Stomach (tissue), 9 donors: ENCODE data around the gene ETFB. TPM values are rescaled to one million over a fixed set of nuclear protein-coding genes. Genes with fewer than 3 reads are reported as not detected.

ENCODE experiments used
- DNase-seq, 2 donors: peaks; one replicate each; pipeline versions ENCODE4 v3.0.0 to v3.0.0-alpha.2; 2013 to 2019
- H3K27ac ChIP-seq, 5 donors: fragments of 200-600 bp in 4 of 5; sonication (generic) in 4 of 5; one replicate each; pipeline ENCODE4 v1.5.1; 2013 to 2019; ENCODE audit warnings: mild to moderate bottlenecking in 1 of 5, moderate library complexity in 1 of 5
- H3K27me3 ChIP-seq, 3 donors: fragments of 200-600 bp; sonication (generic); one replicate each; pipeline ENCODE4 v1.5.1; 2017 to 2019; ENCODE audit warnings: mixed run types in 1 of 3
- H3K36me3 ChIP-seq, 4 donors: fragments of 200-600 bp; sonication (generic); 1 replicate in 3 of 4; 2 replicates in 1 of 4; pipeline ENCODE4 v1.5.1; 2016 to 2019
- H3K4me1 ChIP-seq, 4 donors: fragments of 200-600 bp; sonication (generic); one replicate each; pipeline ENCODE4 v1.5.1; 2016 to 2019
- H3K4me3 ChIP-seq, 4 donors: fragments of 200-600 bp; sonication (generic) in 3 of 4; one replicate each; pipeline ENCODE4 v1.5.1; 2016 to 2019; ENCODE audit warnings: mild to moderate bottlenecking in 1 of 4
- H3K9me3 ChIP-seq, 4 donors: fragments of 200-600 bp; sonication (generic); one replicate each; pipeline ENCODE4 v1.5.1; 2016 to 2019
- EP300 ChIP-seq: sonication (generic); formaldehyde crosslinking; IDR thresholded peaks from one replicate; pipeline ENCODE4 v1.6.1; 2017; ENCODE audit warnings: antibody characterized with exemption
- POLR2A ChIP-seq, 4 donors: fragments of 450-650 bp; IDR thresholded peaks; one replicate each; pipeline ENCODE4 v1.6.1; 2016; ENCODE audit warnings: antibody characterized with exemption in 4 of 4, control low read depth in 2 of 4, mild to moderate bottlenecking in 1 of 4, moderate library complexity in 1 of 4
- POLR2AphosphoS5 ChIP-seq, 3 donors: sonication (generic); formaldehyde crosslinking; IDR thresholded peaks; one replicate each; pipeline ENCODE4 v1.6.1; 2016; ENCODE audit warnings: antibody characterized with exemption in 3 of 3
- WGBS, 5 donors: extraction: QIAGEN DNeasy Blood & Tissue Kit in 3 of 5; methylation state at CpG; one replicate each; pipeline versions ENCODE4 v1.1.5 to v1.1.7; 2013 to 2018; 5-methylcytosine and 5-hydroxymethylcytosine counted together
- intact Hi-C: fragments of 100-400 bp; cut with DNase I; formaldehyde crosslinking; loops from one replicate; pipeline ENCODE4 v1.15.1; 2023; ENCODE audit warnings: low total_unique reads
- polyA plus RNA-seq, 3 donors: library from polyadenylated mRNA; stranded (reverse); fragments of 200-250 nt; gene quantifications; one replicate each; pipeline ENCODE4 v1.2.3, GENCODE V29; 2013
- total RNA-seq, 5 donors: library from RNA; depleted of rRNA; stranded (reverse); fragments of >200 nt; gene quantifications; one replicate each; pipeline versions ENCODE4 v1.1.0 to v1.2.3, GENCODE V29; 2014 to 2016
- TF ChIP-seq, protein P1 (sequence below), 7 experiments: fragments of 450-650 bp in 4 of 7; fragments of 200-600 bp in 3 of 7; sonication (generic) in 3 of 7; IDR thresholded peaks; one replicate each; pipeline ENCODE4 v1.5.1; 2016 to 2019; ENCODE audit warnings: antibody characterized with exemption in 7 of 7, control low read depth in 2 of 7, mild to moderate bottlenecking in 1 of 7
- donor health status: healthy with polysubstance abuse.
- donor health status: Bipolar disorder and iron deficiency.
- donor health status: healthy.

The ETFB gene
- total and polyA plus RNA-seq, 8 donors = 1.2 to 211 (median 105) TPM

DNA sequence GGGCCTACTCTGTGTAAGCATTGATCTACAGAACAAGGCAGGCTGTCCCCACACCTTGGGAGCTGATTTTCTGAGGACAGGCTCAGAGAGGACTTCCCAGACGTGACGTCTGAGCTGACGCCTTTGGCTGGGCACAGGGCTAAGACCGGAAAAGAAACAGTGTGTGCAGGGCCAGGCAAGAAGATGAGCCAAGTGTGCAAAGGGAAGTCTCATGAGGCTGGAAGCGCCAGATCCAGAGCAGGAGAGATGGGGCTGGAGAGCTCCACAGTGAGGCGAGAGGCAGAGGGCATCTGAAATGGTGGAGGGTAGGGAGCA, 42.1 kb downstream of the ETFB start:
- Histone ChIP-seq H3K27ac (no peak overlapping the region), H3K36me3 (no peaks in the 10 kb centered on the region), H3K4me3 (no peak overlapping the region), H3K4me1 (peaks cover 7 to 17% (median 15%) of the 10 kb centered on the region in 4 donors), H3K9me3 (no peaks in the 10 kb centered on the region), H3K27me3 (peaks cover 3 to 80% (median 42%) of the 10 kb centered on the region in 3 donors)
- no peak for DNase-seq
- 75 to 83% (median 76%) methylated on average over 6 of the region's 6 CpGs for WGBS, 5 donors
- TF ChIP-seq, protein P1, sequence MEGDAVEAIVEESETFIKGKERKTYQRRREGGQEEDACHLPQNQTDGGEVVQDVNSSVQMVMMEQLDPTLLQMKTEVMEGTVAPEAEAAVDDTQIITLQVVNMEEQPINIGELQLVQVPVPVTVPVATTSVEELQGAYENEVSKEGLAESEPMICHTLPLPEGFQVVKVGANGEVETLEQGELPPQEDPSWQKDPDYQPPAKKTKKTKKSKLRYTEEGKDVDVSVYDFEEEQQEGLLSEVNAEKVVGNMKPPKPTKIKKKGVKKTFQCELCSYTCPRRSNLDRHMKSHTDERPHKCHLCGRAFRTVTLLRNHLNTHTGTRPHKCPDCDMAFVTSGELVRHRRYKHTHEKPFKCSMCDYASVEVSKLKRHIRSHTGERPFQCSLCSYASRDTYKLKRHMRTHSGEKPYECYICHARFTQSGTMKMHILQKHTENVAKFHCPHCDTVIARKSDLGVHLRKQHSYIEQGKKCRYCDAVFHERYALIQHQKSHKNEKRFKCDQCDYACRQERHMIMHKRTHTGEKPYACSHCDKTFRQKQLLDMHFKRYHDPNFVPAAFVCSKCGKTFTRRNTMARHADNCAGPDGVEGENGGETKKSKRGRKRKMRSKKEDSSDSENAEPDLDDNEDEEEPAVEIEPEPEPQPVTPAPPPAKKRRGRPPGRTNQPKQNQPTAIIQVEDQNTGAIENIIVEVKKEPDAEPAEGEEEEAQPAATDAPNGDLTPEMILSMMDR (IDR thresholded peaks at IDR 0.05) = no peak
- TF ChIP-seq EP300 (no peak), POLR2A (IDR thresholded peaks at IDR 0.05) (no peak), POLR2AphosphoS5 (IDR thresholded peaks at IDR 0.05) (no peak)
- intact Hi-C loops = no loop called here

DNA sequence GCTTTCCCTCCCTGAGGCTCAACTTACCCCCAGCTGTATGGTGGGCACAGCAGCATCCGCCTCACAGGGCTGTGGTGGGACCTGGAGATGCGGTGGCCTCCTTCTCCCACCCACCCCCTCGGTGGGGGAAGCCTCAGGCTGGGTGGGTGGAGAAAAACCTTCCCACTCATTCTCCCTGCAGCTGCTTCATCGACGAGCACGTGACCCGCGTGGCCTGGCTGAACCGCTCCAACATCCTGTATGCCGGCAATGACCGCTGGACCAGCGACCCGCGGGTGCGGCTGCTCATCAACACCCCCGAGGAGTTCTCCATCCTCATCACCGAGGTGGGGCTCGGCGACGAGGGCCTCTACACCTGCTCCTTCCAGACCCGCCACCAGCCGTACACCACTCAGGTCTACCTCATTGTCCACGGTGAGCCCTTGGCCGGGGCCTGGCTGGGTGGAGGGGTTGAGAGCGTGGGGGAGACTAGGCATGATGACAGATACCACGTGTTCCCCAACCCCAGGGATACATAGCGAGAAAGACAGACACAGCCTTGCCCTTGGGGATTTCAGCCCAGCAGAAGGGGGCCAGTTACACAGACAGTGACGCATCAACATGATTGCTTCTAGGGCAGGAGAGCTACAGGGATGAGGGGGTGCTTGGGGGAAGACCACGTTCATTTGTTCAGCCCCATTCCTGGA, 42.6 kb downstream of the ETFB start:
- H3K4me3 ChIP-seq = no peak overlapping the region
- no peak for DNase-seq
- WGBS, 5 donors = 78 to 82% (median 79%) methylated on average over 28 to 29 of the region's 29 CpGs
- H3K4me1 ChIP-seq = peaks cover 7 to 17% (median 15%) of the 10 kb centered on the region in 4 donors
- peaks cover 2 to 79% (median 37%) of the 10 kb centered on the region in 3 donors for H3K27me3 ChIP-seq
- no peaks in the 10 kb centered on the region for H3K9me3 ChIP-seq
- intact Hi-C loops = no loop called here
- no peaks in the 10 kb centered on the region for H3K36me3 ChIP-seq
- no peak overlapping the region for H3K27ac ChIP-seq
- TF ChIP-seq POLR2AphosphoS5 (IDR thresholded peaks at IDR 0.05) (no peak), EP300 (no peak), POLR2A (IDR thresholded peaks at IDR 0.05) (no peak)
- TF ChIP-seq, protein P1 (IDR thresholded peaks at IDR 0.05) = no peak

DNA sequence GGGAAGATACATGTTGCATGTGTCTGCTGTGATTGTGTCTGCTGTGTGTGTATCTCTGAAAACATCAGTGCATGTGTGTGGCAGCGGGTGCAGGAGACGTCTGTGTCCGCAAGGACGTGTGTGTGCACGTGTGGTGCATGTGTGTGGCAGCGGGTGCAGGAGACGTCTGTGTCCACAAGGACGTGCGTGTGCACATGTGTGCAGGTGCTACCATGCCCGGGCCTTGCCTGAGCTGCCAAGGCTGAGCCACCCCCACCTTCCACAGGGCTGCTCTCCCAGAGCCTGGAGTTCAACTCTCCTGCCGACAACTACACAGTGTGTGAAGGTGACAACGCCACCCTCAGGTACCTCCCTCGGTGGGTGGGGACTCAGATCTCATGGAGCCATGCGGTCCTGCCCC, 44.4 kb downstream of the ETFB start:
- WGBS, 5 donors = 63 to 83% (median 70%) methylated on average over 9 to 14 of the region's 14 CpGs
- intact Hi-C loops = no loop called here
- no peaks in the 10 kb centered on the region for H3K9me3 ChIP-seq
- TF ChIP-seq POLR2A (IDR thresholded peaks at IDR 0.05) (no peak), POLR2AphosphoS5 (IDR thresholded peaks at IDR 0.05) (no peak), EP300 (no peak)
- TF ChIP-seq, protein P1 (IDR thresholded peaks at IDR 0.05) = no peak
- DNase-seq = no peak
- H3K27ac ChIP-seq = no peak overlapping the region
- peaks cover 0 to 4% (median 2%) of the 10 kb centered on the region in 4 donors for H3K4me1 ChIP-seq
- H3K27me3 ChIP-seq = peaks cover 0 to 79% (median 18%) of the 10 kb centered on the region in 3 donors
- no peak overlapping the region for H3K4me3 ChIP-seq
- no peaks in the 10 kb centered on the region for H3K36me3 ChIP-seq

DNA sequence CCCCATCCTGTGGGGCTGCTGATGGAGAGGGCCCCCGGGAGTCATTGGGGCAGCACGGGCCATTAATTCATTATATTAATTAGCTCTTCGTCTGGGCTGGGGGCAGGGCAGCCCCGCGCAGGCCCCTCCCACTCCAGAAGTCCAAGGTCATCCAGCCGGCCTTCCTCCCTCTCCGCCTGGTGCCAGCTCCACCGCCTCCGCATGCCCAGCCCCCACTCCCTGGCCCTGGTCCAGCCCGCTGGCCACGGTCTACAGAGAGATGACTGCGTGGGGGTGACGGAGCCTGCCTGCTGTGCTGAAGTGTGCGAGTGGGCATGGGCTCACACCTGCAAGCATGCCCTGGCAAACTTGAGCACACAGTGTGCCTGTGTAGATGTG, 45.9 kb downstream of the ETFB start:
- Histone ChIP-seq H3K9me3 (peaks cover 0 to under 1% (median 0%) of the 10 kb centered on the region in 4 donors), H3K27ac (no peak overlapping the region), H3K27me3 (peaks cover 0 to 68% (median 4%) of the 10 kb centered on the region in 3 donors), H3K4me3 (no peak overlapping the region), H3K4me1 (no peaks in the 10 kb centered on the region), H3K36me3 (no peaks in the 10 kb centered on the region)
- 23 to 43% (median 34%) methylated on average over 10 to 14 of the region's 14 CpGs for WGBS, 5 donors
- intact Hi-C loops = no loop called here
- TF ChIP-seq EP300 (no peak), POLR2AphosphoS5 (IDR thresholded peaks at IDR 0.05) (no peak), POLR2A (IDR thresholded peaks at IDR 0.05) (no peak)
- TF ChIP-seq, protein P1 (IDR thresholded peaks at IDR 0.05) = no peak
- peak in 1 of 2 donors; percentile 70 for DNase-seq
